ENCODE measurements around the gene PLCB1.

- TF ChIP-seq, protein P1, sequence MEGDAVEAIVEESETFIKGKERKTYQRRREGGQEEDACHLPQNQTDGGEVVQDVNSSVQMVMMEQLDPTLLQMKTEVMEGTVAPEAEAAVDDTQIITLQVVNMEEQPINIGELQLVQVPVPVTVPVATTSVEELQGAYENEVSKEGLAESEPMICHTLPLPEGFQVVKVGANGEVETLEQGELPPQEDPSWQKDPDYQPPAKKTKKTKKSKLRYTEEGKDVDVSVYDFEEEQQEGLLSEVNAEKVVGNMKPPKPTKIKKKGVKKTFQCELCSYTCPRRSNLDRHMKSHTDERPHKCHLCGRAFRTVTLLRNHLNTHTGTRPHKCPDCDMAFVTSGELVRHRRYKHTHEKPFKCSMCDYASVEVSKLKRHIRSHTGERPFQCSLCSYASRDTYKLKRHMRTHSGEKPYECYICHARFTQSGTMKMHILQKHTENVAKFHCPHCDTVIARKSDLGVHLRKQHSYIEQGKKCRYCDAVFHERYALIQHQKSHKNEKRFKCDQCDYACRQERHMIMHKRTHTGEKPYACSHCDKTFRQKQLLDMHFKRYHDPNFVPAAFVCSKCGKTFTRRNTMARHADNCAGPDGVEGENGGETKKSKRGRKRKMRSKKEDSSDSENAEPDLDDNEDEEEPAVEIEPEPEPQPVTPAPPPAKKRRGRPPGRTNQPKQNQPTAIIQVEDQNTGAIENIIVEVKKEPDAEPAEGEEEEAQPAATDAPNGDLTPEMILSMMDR (IDR thresholded peaks at IDR 0.05; ENCODE audit: borderline replicate concordance, extremely low read depth, low read length, poor library complexity, severe bottlenecking), result no peak
- no peak for TF ChIP-seq EZH2 (IDR thresholded peaks at IDR 0.05; ENCODE audit: borderline replicate concordance, low read depth, low read length, severe bottlenecking)
These were observed 400.1 kb downstream of the PLCB1 start for GRCh38 chr20:8532169-8532568.
